ACC112 (cell line): ENCODE data around the gene SLC52A1.

Experiments used
- H2AFZ ChIP-seq: fragments of 200-600 bp; sonication (generic); one replicate; pipeline ENCODE4 v1.6.0; 2017; ENCODE audit warnings: antibody characterized with exemption, low read length; ENCODE audit not compliant: unreplicated experiment
- H3K27ac ChIP-seq: fragments of 200-600 bp; sonication (generic); 2 replicates; pipeline ENCODE4 v1.5.1; 2014; ENCODE audit warnings: low read depth, mild to moderate bottlenecking, antibody characterized with exemption, low read length, moderate library complexity
- H3K27me3 ChIP-seq: fragments of 200-600 bp; sonication (generic); 2 replicates; pipeline ENCODE4 v1.6.1; 2014; ENCODE audit warnings: mild to moderate bottlenecking, antibody characterized with exemption, low read length, moderate library complexity, mixed read lengths; ENCODE audit not compliant: insufficient read depth
- H3K36me3 ChIP-seq: fragments of 200-600 bp; sonication (generic); 2 replicates; pipeline ENCODE4 v1.6.1; 2016; ENCODE audit warnings: mild to moderate bottlenecking, antibody characterized with exemption, low read length, moderate library complexity, mixed read lengths; ENCODE audit not compliant: insufficient read depth
- H3K4me1 ChIP-seq: fragments of 200-600 bp; sonication (generic); one replicate; pipeline ENCODE4 v1.6.1; 2016; ENCODE audit warnings: low read length, mixed read lengths; ENCODE audit not compliant: insufficient read depth, unreplicated experiment, control insufficient read depth
- H3K4me3 ChIP-seq: fragments of 200-600 bp; sonication (generic); 2 replicates; pipeline ENCODE4 v1.5.1; 2014; ENCODE audit warnings: mild to moderate bottlenecking, low read depth, low read length
- H3K79me2 ChIP-seq: fragments of 200-600 bp; sonication (generic); one replicate; pipeline ENCODE4 v1.6.0; 2016; ENCODE audit warnings: low read length; ENCODE audit not compliant: control insufficient read depth, unreplicated experiment, insufficient read depth

SLC52A1 gene

DNA sequence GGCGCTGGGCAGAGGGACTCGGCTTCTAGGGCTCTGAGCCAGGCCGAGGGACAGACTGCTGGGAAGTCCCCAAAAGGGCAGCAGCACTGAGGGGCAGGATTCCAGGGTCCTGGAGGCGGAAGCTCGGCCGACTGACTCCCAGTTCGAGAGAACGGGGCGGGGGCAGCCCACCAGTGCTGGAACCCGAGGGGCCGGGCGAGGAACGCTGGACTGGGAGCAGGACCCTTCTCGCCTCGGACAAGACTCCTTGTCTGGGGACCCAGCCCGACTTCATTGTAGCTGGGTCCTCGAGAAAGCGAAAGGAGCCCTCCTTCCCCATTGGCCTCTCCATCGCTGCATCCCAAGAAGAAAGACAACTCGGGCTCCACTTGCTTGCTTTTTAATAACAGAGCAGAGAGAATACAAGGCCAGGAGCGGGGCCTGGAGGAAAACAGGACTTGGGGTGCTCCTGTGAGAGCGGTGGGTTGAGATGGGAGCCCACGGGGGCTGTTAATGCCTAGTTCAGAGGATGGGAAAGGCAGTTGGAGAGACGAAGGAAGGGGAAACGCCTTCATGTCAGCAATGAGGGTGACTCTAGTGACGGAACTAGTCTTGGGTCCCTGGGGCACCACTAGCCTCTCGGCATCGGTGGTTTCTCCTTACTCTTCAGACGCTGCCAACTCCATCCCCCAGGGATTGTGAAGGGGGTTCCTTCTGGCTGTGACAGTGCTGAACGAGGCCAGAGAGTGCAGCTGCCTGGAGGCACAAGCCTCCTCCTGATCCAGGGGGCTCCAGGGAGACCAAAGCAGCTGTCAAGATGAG lies 47.3 kb downstream of the SLC52A1 start:
- H3K4me3 ChIP-seq = peak overlapping the region; percentile 80
- H3K4me1 ChIP-seq = peaks cover 28% of the 10 kb centered on the region
- H2AFZ ChIP-seq = peak overlapping the region; percentile 88
- H3K36me3 ChIP-seq = no peaks in the 10 kb centered on the region
- H3K27ac ChIP-seq = peak overlapping the region; percentile 46
- no peaks in the 10 kb centered on the region for H3K27me3 ChIP-seq
- H3K79me2 ChIP-seq = peaks cover 18% of the 10 kb centered on the region

DNA sequence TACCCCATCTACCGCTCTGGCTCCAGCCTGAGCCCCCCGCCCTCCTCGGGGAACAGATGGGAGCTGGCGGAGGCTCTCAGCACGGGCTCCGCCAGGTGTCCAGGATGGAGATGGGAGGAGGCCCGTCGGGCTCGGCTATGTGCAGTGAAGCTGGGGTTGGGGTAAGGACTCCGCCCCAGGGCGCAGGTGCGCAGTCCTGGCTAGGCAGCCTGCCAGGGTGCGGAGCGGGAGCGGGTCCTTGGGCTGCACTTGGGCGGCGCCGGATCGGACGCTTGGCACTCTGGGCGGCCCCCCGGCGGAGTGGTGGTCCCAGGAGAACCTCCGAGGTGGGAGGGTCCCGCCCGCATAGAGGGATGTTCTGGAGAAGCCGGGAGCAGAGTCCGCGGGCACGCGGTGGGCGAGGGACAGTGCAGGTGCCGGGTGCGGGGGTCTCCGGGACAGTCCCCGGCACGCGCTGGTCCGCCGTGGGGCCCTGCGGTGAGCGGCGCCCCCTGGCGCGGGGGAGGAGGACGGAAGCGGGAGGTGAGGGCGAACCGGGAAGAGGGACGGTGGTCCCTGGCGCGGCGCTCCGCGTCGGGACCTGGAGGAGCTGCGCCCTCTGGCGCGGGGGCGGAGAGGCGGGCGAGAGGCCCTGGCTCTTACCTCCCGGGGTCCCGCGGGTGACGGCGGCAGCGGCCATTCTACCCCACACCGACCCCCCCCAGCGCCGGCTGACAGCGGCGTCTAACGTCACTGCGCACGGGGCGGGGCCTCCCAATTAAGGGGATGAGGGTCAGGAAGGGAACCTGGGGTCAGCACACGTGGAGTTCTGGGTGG lies 48.1 kb downstream of the SLC52A1 start, which contains the start of gene CAMTA2:
TSS of gene CAMTA2 (minus strand) at position 725 of the 816 bp plus-strand sequence. CDS start 1,453 bp downstream, outside the sequence.
- H3K27ac ChIP-seq = peak within 1 kb of the TSS; percentile 46
- no peaks in the 10 kb centered on the region for H3K36me3 ChIP-seq
- H3K4me3 ChIP-seq = peak within 1 kb of the TSS; percentile 80
- no peaks in the 10 kb centered on the region for H3K27me3 ChIP-seq
- H3K79me2 ChIP-seq = peaks cover 18% of the 10 kb centered on the region
- H3K4me1 ChIP-seq = peaks cover 37% of the 10 kb centered on the region
- H2AFZ ChIP-seq = peak within 1 kb of the TSS; percentile 88

DNA sequence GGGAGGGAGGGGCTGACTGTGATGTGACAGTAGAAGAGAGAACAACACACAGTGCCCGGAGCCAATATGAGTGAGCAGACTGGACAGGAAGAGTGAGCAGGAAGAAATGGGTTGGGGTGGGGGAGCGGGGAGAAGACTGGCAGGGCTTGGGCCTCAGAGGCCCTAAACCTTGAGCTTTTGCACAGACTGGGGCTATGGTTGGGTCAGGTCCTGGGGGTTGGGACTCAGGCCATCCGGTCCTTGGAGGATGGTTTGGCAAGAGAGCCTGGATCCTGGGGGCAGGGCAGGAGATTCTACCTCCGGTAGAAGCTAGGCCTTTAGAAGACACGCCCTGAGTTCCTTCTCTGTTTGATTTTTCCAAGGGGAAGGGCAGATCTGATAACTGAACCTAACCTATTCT lies 48.8 kb downstream of the SLC52A1 start:
- peak overlapping the region; percentile 11 for H3K27ac ChIP-seq
- peaks cover 41% of the 10 kb centered on the region for H3K4me1 ChIP-seq
- no peaks in the 10 kb centered on the region for H3K36me3 ChIP-seq
- H3K27me3 ChIP-seq = no peaks in the 10 kb centered on the region
- H3K4me3 ChIP-seq = peak overlapping the region; percentile 80
- H2AFZ ChIP-seq = peak overlapping the region; percentile 9
- H3K79me2 ChIP-seq = peaks cover 18% of the 10 kb centered on the region
